ENCODE measurements around the gene FOXC2.

The FOXC2 gene

DNA sequence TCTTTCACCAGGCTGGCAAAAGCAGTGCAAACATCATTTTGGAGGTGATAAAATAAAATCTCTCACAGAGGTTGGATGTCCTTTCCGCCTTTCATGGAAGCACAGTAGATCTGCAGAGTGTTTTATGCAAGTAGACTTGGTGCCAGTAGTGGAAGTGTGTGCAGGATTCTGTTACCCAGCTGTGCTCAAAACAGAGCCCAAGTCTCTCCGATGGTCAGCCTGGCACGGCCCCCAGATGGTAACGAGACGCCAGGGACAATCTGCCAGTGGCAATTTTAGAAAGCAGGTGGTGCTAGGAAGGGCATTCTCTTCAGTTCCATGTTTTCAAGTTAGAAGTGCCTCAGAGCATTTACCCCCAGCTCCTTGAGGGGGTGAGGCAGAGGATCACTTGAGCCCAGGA is 10.1 kb upstream of the FOXC2 start:
- DNase-seq (ENCODE audit: low spot score), result no peak

GRCh38 chr16:86557587-86557986 is 9.0 kb upstream of the FOXC2 start:
- DNase-seq (ENCODE audit: low spot score), result no peak

GRCh38 chr16:86558355-86559193 is 8.1 kb upstream of the FOXC2 start:
- no peak for DNase-seq (ENCODE audit: low spot score)

DNA sequence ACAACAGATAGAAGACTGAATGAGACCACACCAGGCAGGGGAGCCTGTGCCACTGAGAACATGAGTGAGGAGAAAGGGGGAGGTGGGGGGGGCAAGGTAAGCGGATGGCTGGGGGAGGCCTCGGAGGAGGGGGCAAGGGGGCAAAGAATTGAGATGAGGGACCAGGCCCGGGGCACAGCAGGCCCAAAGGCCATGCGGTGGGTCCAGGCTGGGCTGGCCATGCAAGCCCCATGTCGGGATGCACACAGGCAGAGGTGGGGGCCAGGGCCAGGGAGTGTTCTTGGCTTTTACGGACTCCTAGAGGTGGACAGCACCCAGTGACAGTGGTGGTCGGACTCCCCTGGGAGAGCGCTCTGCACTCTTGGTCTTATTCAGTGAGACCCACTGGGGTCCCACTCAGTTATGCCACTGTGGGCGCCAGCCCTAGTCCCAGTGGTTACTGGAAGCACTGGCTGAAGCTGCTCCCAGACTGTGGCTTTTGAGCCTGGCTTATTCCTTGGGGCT is 6.8 kb upstream of the FOXC2 start:
- no peak for DNase-seq (ENCODE audit: low spot score)

GRCh38 chr16:86562356-86562755 is 4.3 kb upstream of the FOXC2 start:
- no peak for DNase-seq (ENCODE audit: low spot score)

DNA sequence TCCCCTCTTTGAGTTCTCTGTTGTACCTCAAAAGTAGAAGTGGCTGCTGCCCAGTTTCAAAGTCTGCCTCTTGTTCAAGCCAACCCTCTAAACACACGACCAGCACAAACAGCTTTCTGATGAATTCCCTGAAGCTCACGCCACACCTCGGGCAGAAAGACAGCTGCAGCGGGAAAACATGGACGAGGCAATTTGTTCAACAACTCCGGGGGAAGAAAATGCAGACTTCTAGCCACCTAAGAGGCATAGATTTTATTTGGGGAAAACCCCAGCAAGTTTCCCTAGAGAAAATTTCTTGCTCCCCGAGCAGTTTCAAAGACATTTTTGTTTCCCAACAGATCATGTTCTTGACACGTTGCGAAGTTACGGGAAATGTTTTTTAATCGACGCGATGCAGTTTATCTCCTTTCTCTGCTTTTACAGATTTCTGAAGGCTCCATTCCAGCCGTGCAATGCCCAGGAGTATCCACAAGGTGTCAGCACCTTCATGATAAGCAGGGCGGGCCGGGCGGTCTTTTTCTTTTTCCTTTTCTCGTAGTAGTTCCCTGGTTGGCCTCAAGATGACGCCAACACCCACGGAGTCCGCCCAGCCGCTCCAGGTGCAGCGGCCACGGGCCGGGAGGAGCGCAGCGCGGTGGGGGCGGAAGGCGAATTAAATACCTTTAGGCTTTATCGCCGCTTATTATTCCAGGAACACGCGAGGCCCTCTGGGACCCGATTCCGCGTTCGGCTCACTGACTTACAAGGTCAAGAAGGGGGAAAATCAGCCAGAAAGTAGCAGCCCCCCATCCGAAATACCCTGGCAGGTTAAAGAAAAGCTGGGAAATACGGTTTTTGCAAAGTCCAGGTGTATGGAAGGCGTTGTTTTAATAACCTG is 2.9 kb upstream of the FOXC2 start:
- DNase-seq (ENCODE audit: low spot score), result peak; percentile 76

DNA sequence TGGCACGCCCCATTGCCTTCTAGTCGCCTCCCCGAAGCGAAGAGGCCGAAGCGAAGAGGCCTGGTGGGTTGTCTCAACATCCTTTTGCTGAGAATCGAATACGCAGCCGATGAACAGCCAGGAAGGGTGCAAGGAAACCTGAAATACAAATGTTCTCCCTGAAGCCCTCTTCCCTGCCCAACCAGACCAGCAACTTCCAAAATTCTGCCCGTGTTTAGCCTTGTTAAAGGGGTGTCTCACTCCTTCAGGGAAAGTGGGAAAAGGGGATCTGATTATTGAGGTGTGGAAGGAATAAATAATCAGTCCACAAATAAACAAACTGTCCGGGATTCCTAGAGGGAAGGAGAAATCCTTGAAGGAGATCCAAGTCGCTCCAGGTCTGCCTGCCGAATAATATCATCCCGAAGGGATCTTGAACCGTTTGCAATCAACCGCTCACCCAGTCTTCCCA is 1.4 kb upstream of the FOXC2 start:
- DNase-seq (ENCODE audit: low spot score), result no peak

DNA sequence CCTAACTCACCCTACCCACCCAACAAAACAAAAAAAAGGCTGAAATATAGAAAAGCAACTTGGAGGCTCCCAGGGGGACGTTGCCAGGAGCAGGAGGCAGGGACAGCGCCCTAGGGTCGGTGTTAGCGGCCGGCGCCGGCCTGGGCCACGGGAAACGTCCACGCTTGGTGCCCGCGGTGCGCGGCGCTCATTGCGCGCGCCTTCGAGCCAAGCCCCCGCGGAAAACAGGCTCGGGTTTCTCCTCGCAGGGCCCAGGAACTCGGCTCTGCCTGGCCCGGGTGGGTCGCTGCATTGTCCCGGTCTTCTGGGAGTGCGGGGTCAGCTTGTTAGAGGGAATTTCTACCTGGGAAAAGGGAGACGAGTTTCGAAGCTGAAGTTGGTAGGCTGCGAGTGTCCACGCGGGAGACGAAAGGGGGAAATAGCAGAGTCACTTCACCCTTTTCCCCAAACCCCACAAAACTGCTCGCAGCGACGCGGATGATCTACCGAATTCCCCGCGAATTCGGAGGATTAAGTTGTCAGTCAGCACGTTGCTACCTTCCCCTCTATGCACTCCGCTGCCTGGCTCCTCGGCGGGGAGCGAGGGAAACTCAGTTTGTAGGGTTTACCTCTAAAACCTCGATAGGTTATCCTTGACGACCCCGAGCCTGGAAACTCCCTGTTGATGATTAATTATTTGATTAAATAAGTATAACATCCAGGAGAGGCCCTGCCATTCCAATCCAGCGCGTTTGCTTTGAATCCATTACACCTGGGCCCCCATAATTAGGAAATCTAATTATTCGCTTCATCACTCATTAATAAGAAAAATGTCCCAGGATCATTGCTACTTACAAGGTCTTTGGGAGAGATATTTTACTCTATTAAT is 751 bp upstream of the FOXC2 start:
- no peak for DNase-seq (ENCODE audit: low spot score)

DNA sequence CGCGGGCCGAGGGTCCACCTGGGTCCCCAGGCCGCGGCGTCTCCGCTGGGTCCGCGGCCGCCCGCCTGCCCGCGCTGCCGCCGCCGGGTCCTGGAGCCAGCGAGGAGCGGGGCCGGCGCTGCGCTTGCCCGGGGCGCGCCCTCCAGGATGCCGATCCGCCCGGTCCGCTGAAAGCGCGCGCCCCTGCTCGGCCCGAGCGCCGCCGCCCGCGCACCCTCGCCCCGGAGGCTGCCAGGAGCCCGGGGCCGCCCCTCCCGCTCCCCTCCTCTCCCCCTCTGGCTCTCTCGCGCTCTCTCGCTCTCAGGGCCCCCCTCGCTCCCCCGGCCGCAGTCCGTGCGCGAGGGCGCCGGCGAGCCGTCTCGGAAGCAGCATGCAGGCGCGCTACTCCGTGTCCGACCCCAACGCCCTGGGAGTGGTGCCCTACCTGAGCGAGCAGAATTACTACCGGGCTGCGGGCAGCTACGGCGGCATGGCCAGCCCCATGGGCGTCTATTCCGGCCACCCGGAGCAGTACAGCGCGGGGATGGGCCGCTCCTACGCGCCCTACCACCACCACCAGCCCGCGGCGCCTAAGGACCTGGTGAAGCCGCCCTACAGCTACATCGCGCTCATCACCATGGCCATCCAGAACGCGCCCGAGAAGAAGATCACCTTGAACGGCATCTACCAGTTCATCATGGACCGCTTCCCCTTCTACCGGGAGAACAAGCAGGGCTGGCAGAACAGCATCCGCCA is 504 bp downstream of the FOXC2 start:
- peak; percentile 53 for DNase-seq (ENCODE audit: low spot score)

GRCh38 chr16:86567701-86568581 is 1.3 kb downstream of the FOXC2 start:
- DNase-seq (ENCODE audit: low spot score), result peak; percentile 52

DNA sequence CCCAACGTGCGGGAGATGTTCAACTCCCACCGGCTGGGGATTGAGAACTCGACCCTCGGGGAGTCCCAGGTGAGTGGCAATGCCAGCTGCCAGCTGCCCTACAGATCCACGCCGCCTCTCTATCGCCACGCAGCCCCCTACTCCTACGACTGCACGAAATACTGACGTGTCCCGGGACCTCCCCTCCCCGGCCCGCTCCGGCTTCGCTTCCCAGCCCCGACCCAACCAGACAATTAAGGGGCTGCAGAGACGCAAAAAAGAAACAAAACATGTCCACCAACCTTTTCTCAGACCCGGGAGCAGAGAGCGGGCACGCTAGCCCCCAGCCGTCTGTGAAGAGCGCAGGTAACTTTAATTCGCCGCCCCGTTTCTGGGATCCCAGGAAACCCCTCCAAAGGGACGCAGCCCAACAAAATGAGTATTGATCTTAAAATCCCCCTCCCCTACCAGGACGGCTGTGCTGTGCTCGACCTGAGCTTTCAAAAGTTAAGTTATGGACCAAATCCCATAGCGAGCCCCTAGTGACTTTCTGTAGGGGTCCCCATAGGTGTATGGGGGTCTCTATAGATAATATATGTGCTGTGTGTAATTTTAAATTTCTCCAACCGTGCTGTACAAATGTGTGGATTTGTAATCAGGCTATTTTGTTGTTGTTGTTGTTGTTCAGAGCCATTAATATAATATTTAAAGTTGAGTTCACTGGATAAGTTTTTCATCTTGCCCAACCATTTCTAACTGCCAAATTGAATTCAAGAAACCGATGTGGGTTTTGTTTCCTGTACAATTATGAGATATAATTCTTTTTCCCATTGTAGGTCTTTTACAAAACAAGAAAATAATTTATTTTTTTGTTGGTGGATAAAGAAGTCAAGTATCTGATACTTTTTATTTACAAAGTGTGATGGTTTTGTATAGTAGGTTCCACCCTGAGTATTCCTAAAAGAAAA is 2.3 kb downstream of the FOXC2 start:
- no peak for DNase-seq (ENCODE audit: low spot score)

DNA sequence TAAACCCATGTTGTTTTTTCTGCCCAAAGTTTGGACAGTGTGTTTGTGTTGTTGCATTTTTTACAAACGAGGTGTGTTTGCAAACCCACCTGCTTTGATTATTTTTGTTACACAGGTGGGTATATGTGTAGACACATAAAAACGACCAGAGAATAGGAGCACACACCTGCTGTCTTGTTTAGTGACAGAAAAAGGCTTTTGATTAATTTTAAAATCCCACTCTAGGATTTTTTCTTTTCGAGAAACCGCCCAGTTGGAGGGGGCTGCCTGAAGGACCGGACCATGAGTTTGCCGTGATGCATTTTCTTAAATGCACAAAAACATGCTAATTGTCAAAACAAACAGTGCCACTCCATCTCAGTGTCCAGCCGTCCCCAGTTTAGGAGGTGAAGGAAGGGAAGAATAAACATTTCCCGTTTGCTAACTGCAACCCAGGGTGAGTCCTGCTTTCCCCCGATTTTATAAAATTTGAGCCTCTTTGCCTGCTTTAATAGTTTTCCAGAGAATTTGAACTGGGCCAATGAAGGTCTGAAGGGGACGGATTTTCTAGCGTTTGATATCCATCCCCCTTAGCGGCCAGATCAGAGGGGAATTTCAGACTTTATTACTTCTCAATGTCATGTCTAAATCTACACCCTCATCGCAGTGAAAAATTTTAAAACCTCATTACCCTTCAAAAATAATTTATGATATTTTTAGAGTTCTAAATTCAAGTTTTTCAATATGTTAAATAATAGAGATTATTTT is 3.2 kb downstream of the FOXC2 start:
- DNase-seq (ENCODE audit: low spot score), result no peak

GRCh38 chr16:86570558-86571529 is 4.2 kb downstream of the FOXC2 start:
- no peak for DNase-seq (ENCODE audit: low spot score)

DNA sequence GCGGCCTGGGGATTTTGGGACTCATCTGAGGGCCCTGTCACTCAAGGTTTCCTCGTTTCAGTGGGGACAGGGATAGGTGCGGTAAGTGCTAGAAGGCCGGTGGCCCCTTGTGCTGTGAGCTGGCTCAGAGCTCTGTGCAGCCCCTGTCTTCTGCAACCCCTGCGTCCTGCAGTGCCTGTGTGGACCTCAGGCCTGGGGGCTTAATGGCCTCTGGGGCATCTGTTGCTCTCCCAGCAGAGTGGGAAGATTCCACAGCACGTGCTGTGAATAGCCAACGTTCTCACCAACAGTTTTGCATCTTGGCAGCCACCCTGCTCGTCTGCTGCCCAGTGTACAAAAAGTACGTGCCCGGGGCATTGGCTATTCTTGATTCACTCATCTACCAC is 4.9 kb downstream of the FOXC2 start:
- no peak for DNase-seq (ENCODE audit: low spot score)

DNA sequence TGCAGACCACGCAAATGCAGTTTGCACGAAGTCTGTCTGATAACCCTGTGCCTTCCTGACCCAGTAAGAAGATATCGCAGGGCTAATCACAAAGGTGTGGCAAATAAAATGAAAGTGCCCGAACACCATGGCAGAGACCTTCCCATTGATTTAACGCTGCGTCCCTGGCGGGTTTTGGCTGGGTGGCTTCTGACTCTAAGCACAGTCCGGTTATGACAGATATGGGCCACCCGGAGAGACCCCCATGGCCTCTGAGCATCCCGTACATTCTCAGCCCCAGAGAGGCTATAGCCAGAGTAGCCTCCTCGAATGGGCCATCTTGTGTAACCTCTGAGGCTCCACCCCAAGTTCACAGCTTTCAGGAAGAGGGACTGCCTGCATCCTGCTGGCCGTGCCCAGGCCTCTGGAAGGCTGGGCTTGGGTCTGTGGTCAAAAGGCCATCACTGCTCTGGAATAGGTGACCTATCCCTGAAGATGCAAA is 5.5 kb downstream of the FOXC2 start:
- no peak for DNase-seq (ENCODE audit: low spot score)

GRCh38 chr16:86572606-86573005 is 6.0 kb downstream of the FOXC2 start:
- no peak for DNase-seq (ENCODE audit: low spot score)

DNA sequence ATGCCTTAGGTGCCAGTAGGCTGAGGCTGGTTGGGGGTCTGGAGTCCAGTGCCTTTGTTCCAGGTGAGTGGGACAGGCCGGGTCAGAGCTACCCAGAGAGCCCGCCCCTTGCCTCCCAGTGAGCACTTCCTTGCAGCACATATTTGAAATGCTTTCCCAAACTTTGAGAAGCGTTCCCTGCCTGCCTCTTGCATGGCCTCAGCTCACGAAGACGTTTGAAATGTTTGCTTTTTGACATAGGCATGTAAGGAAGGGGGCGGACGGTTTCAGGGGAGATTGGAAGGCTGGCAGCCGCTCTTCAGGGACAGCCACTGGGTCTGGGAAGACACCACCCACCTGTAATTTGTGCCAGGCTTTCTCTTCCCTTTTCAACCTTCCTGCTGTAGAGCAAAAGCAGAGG is 6.6 kb downstream of the FOXC2 start:
- no peak for DNase-seq (ENCODE audit: low spot score)
